ENCODE measurements around the gene HP. TPM values are rescaled to one million over a fixed set of nuclear protein-coding genes. Genes with fewer than 3 reads are reported as not detected.

HP gene
- total and polyA plus RNA-seq, 2 of the 13 experiments (the other 11 are each of a cell fraction or from before 2014, with no cell fraction given) = 387 to 524 TPM

GRCh38 chr16:72072514-72073342 lies 18.4 kb downstream of the HP start (continued):
- TF ChIP-seq ZNF318 (CRISPR knock-in tag; IDR thresholded peaks at IDR 0.05) (no peak), PBX2 (CRISPR knock-in tag; IDR thresholded peaks at IDR 0.05) (no peak), HNRNPK (IDR thresholded peaks at IDR 0.05; ENCODE audit: low read depth, low read length, poor library complexity, severe bottlenecking) (no peak), TP53 (CRISPR knock-in tag; conservative IDR thresholded peaks at IDR 0.05) (0 out of 2 replicates have a peak, but pooled peaks have one; percentile 35), ZNF121 (CRISPR knock-in tag; IDR thresholded peaks at IDR 0.05) (no peak), CENPBD1 (CRISPR knock-in tag; IDR thresholded peaks at IDR 0.05; ENCODE audit: borderline replicate concordance, low read depth) (no peak), ZNF546 (CRISPR knock-in tag; conservative IDR thresholded peaks at IDR 0.05) (no peak), ZNF841 (CRISPR knock-in tag; IDR thresholded peaks at IDR 0.05; ENCODE audit: borderline replicate concordance) (no peak), TFDP1 (CRISPR knock-in tag; IDR thresholded peaks at IDR 0.05; ENCODE audit: borderline replicate concordance) (peak; percentile 91), ZNF431 (CRISPR knock-in tag; IDR thresholded peaks at IDR 0.05; ENCODE audit: borderline replicate concordance, low read depth) (no peak), AFF4 (CRISPR knock-in tag; IDR thresholded peaks at IDR 0.05) (no peak)

Measured in HepG2 (cell line).